Neural crest cell (in vitro differentiated cells): ENCODE measurements around the gene GNA15. TPM values are rescaled to one million over a fixed set of nuclear protein-coding genes. Genes with fewer than 3 reads are reported as not detected.

ENCODE experiments used
- DNase-seq: peaks from one replicate; pipeline ENCODE4 v3.0.0; 2021; ENCODE audit warnings: low read depth, mixed read lengths, low spot score
- H3K27ac Mint-ChIP-seq: one replicate; pipeline ENCODE4 v1.8.0; 2021; ENCODE audit warnings: mild to moderate bottlenecking, mixed read lengths; ENCODE audit not compliant: unreplicated experiment
- H3K27me3 Mint-ChIP-seq: 2 replicates; pipeline ENCODE4 v1.8.0; 2021; ENCODE audit warnings: low read depth, mild to moderate bottlenecking, mixed read lengths
- H3K36me3 Mint-ChIP-seq: 2 replicates; pipeline ENCODE4 v1.8.0; 2021; ENCODE audit warnings: low read depth, mild to moderate bottlenecking, mixed read lengths
- H3K4me1 Mint-ChIP-seq: 2 replicates; pipeline ENCODE4 v1.8.0; 2021; ENCODE audit warnings: mixed read lengths
- H3K4me3 Mint-ChIP-seq: one replicate; pipeline ENCODE4 v1.8.0; 2021; ENCODE audit warnings: mild to moderate bottlenecking, mixed read lengths
- H3K9me3 Mint-ChIP-seq: 2 replicates; pipeline ENCODE4 v1.8.0; 2021; ENCODE audit warnings: mixed read lengths
- total RNA-seq: library from RNA; stranded (reverse); gene quantifications from 2 replicates; pipeline ENCODE4 v1.2.1, GENCODE V29; 2021
- TF ChIP-seq, protein P1 (sequence below): fragments of 200-600 bp; sonication (generic); conservative IDR thresholded peaks from 2 replicates; pipeline ENCODE4 v1.5.0; 2021; ENCODE audit warnings: antibody characterized with exemption, mild to moderate bottlenecking

GNA15 gene
- total RNA-seq, 1 donor from 2014 or later: not detected

DNA sequence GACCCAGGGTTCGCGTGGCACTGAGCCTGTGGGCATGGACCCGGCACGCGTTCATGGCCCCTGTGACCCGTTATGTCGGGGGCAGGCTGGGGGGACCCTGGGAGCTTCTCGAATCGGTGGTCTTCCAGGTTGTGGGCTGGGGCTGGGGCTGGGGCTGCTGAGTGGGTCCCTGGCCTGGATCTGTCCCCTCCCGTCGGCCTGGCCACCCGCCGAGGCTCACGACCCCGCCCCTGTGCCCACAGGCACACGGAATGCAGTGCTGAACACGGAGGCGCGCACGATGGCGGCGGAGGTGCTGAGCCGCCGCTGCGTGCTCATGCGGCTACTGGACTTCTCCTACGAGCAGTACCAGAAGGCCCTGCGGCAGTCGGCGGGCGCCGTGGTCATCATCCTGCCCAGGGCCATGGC is 56.4 kb downstream of the GNA15 start:
- no peak for DNase-seq
- Mint-ChIP-seq H3K4me1 (no peaks in the 10 kb centered on the region), H3K27ac (no peak overlapping the region)

DNA sequence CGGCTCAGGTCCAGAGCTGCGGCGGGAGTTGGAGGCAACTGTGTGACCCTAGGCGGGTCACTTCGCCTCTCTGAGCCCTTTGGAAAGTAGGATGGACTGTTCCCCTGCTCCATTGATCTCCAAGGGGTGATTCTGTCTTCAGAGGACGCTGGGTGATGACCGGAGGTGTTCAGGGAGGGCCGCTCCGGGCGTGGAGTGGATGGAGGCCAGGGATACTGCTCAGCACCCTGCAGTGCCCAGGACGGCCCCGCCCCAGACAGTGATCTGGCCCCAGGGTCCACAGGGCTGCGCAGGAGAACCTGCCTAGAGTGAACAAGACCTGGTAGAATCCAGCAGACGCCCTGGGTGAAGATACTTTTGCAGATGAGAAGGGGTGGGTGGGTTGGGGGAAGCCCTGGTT is 56.9 kb downstream of the GNA15 start:
- Mint-ChIP-seq H3K9me3 (no peaks in the 10 kb centered on the region), H3K27me3 (no peaks in the 10 kb centered on the region), H3K4me3 (no peak overlapping the region), H3K27ac (no peak overlapping the region), H3K36me3 (peaks cover 4% of the 10 kb centered on the region), H3K4me1 (no peaks in the 10 kb centered on the region)
- DNase-seq: no peak
- TF ChIP-seq, protein P1, sequence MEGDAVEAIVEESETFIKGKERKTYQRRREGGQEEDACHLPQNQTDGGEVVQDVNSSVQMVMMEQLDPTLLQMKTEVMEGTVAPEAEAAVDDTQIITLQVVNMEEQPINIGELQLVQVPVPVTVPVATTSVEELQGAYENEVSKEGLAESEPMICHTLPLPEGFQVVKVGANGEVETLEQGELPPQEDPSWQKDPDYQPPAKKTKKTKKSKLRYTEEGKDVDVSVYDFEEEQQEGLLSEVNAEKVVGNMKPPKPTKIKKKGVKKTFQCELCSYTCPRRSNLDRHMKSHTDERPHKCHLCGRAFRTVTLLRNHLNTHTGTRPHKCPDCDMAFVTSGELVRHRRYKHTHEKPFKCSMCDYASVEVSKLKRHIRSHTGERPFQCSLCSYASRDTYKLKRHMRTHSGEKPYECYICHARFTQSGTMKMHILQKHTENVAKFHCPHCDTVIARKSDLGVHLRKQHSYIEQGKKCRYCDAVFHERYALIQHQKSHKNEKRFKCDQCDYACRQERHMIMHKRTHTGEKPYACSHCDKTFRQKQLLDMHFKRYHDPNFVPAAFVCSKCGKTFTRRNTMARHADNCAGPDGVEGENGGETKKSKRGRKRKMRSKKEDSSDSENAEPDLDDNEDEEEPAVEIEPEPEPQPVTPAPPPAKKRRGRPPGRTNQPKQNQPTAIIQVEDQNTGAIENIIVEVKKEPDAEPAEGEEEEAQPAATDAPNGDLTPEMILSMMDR: no peak

More for the DNA sequence above, 56.4 kb downstream of the GNA15 start:
- Mint-ChIP-seq H3K36me3 (peaks cover 4% of the 10 kb centered on the region), H3K9me3 (no peaks in the 10 kb centered on the region), H3K4me3 (no peak overlapping the region), H3K27me3 (no peaks in the 10 kb centered on the region)
- TF ChIP-seq, protein P1: no peak

DNA sequence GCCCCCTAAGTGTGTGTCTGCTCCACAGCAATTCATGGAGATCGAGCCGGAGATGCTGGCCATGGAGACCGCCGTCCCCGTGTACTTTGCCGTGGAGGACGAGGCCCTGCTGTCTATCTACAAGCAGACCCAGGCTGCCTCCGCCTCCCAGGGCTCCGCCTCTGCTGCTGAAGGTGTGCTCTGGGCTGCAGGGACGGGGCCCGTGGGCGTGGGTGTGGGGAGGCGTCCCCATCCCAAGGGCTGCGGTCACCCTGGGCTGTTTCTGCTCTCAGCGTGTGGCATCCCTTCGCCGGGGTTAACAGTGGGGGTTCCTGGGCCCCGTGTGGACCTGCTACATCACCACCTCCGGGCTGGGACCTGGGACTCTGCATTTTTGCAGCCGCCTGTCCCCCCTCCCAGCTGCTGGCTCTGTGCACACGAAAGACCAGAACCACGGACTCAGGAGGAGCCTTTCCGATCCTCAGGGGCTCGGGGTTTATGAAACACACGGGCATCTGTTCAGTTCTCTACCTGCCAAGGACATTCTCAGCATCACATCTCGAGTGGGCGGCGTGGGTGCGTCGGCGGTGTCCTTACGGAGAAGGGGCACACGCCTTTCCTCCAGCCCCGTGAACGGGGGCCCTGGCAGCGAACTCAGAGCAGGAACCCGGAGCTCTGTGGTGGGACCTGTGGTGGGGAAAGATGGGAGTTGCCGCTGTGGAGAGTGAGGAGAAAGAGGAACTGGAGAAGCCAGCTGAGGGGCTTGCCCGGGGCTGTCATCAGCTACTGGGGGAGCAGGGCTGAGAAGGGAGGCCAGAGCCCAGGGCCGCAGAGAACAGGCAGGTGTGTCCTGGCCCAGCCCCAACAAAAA is 57.6 kb downstream of the GNA15 start:
- no peaks in the 10 kb centered on the region for H3K27me3 Mint-ChIP-seq
- H3K27ac Mint-ChIP-seq: no peak overlapping the region
- no peak overlapping the region for H3K4me3 Mint-ChIP-seq
- TF ChIP-seq, protein P1: no peak
- no peaks in the 10 kb centered on the region for H3K9me3 Mint-ChIP-seq
- H3K4me1 Mint-ChIP-seq: no peaks in the 10 kb centered on the region
- H3K36me3 Mint-ChIP-seq: peaks cover 4% of the 10 kb centered on the region
- no peak for DNase-seq

DNA sequence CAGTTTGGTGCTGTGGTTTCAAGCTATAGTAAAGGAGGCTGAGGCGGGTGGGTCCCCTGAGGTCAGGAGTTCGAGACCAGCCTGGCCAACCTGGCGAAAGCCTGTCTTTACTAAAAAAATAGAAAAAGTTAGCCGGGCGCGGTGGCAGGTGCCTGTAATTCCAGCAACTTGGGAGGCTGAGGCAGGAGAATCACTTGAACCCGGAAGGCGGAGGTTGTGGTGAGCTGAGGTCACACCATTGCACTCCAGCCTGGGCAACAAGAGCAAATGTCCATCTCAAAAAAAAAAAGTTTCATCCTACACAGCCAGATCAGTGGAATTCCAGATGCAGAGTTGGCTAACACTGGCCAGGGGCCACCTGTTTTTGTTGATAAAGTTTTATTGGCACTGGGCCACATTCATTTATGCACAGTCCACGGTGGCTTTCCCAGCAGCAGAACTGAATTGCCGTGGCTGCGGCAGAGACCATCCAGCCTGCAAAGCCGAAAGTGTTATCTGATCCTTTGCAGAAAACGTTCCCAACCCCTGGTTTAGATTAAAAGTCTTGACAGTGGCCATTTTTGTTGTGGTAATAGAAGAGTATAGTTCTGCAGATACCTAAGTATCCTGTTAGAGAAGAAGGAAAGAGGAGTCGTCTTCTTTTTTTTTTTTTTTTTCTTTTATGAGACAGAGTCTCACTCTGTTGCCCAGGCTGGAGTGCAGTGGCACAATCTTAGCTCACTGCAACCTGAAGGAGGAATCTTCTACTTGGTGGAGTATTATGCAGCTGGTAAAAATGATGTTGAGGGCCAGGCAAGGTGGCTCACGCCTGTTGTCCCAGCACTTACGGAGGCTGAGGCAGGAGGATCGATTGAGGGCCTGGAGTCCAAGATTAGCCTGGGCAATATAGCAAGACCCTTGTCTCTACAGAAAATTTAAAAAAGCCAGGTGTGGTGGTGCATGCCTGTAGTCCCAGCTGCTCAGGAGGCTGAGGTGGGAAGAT is 58.6 kb downstream of the GNA15 start:
- no peak overlapping the region for H3K27ac Mint-ChIP-seq
- H3K27me3 Mint-ChIP-seq: no peaks in the 10 kb centered on the region
- H3K36me3 Mint-ChIP-seq: peaks cover 4% of the 10 kb centered on the region
- H3K4me1 Mint-ChIP-seq: no peaks in the 10 kb centered on the region
- H3K9me3 Mint-ChIP-seq: no peaks in the 10 kb centered on the region
- TF ChIP-seq, protein P1: no peak
- DNase-seq: no peak
- H3K4me3 Mint-ChIP-seq: no peak overlapping the region

DNA sequence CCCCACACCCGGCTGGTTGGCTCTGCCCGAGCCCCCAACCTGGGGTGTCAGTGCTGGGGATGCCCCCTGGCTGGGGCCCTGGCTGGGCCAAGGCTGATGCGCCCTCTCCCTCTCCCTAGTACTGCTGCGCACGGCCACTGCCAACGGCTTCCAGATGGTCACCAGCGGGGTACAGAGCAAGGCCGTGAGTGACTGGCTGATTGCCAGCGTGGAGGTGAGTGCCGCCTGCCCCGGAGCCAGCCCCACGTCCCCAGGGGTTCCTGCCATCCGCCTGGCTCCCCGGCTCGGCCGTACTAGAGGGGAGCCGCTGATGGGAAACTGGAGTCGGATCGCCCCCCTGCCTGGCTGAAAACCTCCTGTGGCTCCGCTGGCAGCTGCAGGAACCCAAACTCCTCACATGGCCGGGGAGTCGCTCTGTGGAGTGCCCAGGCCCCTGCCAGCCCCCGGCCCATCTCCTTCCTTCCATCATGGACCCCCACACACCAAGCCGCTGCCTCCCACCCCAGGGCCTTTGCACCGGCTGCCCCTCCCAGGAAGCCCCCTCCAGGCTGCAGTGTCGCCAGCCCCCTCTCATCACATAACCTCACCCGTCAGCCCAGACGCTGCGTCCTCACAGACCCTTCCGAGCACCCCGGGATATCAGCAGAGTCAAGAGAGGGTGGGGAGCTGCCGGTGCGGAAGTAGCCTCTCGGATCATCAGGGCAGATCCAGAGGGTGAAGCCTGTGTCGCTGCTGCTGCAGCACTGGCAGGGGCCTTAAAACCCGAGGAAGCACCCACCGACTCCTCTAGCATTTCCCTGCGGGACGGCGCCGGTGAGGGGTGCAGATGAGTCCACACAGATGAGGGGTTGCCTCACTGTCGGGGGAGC is 60.5 kb downstream of the GNA15 start:
- peaks cover 4% of the 10 kb centered on the region for H3K36me3 Mint-ChIP-seq
- TF ChIP-seq, protein P1: no peak
- no peak for DNase-seq
- H3K4me3 Mint-ChIP-seq: no peak overlapping the region
- no peaks in the 10 kb centered on the region for H3K4me1 Mint-ChIP-seq
- H3K27ac Mint-ChIP-seq: no peak overlapping the region
- no peaks in the 10 kb centered on the region for H3K27me3 Mint-ChIP-seq
- H3K9me3 Mint-ChIP-seq: no peaks in the 10 kb centered on the region
